NCI-H146 treated with DMSO at 0.1 percent for 48 hours (cell line): Measurements from ENCODE around the gene AQP3.
"Not testable (repeated sequence)": the region's sequence is repeated elsewhere in the genome, so short reads cannot be mapped to it uniquely, and the experiment has no call there.

Experiments used
- DNase-seq: peaks from one replicate; lab custom pipeline; 2025; ENCODE audit not compliant: unreplicated experiment; lab: John Stamatoyannopoulos, UW

AQP3 gene

GRCh38 chr9:33443464-33444154 lies 3.8 kb downstream of the AQP3 start:
- no peak for DNase-seq

- no peak for DNase-seq
Measured at GRCh38 chr9:33443047-33443446, 4.3 kb downstream of the AQP3 start.

DNA sequence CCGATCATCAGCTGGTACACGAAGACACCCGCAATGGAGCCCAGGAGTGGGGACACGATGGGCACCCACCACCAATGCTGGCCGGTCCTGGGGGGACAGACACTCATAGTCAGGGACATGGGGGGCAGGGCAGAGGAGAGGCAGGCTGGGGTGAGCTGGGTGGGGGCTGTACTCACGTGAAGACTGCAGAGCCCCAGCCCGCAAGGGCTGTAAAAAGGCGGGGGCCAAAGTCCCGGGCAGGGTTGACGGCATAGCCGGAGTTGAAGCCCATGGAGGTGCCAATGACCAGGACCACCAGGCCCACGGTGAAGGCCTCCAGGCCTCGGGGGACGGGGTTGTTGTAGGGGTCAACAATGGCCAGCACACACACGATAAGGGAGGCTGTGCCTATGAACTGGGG lies 5.3 kb downstream of the AQP3 start:
- no peak for DNase-seq

- DNase-seq, result no peak
Measured at GRCh38 chr9:33440609-33441008, 6.8 kb downstream of the AQP3 start.

GRCh38 chr9:33440204-33440603 lies 7.2 kb downstream of the AQP3 start:
- DNase-seq, result no peak

DNA sequence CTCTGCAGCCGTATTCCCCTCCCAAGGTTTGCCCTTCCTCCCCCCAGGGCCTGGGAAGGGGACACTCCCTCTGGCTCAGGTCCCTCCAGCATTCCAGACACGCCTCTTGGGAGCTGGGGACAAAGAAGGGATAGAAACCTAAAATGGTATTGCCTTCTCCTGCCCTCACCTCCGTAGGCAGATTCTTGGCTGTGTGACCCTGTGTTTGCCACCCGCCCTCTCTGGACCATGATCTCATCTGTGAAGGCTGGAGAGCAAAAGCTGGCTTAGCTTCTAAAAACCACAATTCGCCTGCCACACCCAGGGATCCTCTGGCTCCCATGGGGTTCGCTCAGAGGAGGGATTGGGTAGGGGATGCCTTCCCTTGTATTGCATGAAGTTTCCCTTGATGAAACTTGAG lies 7.7 kb downstream of the AQP3 start:
- no peak for DNase-seq

DNA sequence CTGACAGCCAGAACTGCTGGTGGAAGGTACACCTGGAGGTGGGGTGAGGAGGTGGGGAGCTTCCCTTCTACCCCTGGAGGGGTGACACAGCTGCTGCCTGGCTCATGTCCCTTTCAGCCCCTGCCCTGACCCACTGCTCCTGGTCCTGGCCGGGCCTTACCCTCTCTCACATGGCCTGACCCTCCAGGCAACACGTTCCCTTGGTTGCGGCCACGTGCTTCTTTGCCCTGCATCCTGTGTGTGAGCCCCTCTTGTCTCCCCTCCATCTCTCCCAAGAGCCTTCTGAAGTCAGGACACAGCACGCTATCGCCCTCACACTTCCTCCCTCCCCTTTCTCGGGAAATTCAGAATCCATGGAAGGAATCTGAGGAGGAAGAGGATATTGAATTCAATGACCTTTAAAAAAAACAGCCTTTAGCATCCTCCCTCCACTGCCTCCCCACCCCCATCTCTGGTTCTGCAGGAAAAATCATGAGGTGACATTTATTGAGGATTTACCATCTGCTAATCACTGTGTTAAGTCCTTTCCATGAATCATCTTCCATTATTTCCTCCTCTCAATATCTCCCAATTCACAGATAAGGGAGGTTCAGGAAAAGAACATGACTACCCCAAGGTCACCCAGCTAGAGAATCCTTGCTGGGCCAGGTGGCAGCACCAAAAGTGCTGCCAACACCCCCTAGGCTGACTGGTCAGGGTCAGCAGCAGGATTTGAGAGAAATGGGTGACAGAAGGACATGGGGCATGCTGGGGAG lies 8.3 kb downstream of the AQP3 start:
- DNase-seq, result no peak

- no peak for DNase-seq
Measured at GRCh38 chr9:33437898-33438297, 9.5 kb downstream of the AQP3 start.

DNA sequence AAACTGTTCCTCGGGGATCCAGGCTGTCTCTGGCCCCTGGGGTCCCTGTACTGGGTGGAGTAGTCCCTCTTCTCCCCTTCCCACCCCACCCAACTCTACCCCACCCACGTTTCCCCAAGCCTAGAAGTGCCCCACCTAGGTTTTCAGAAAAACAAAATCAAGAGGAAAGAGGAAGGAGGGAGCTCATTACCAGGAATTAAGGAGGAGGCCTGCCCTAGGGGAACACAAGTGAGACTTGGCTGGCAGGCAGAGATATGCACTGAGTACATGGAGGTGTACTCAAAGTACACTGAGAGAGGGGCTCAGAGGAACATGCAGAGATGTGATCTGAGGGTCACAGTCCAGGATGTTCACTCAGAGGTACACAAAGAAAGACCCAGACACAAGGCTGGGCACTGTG lies 10.2 kb downstream of the AQP3 start:
- no peak for DNase-seq

- DNase-seq, result no peak
Measured at GRCh38 chr9:33436445-33436844, 10.9 kb downstream of the AQP3 start.

GRCh38 chr9:33435821-33436277 lies 11.5 kb downstream of the AQP3 start:
- no peak for DNase-seq

GRCh38 chr9:33434317-33435105 lies 12.9 kb downstream of the AQP3 start:
- no peak for DNase-seq

- DNase-seq, result no peak
Measured at GRCh38 chr9:33433871-33434270, 13.5 kb downstream of the AQP3 start.

DNA sequence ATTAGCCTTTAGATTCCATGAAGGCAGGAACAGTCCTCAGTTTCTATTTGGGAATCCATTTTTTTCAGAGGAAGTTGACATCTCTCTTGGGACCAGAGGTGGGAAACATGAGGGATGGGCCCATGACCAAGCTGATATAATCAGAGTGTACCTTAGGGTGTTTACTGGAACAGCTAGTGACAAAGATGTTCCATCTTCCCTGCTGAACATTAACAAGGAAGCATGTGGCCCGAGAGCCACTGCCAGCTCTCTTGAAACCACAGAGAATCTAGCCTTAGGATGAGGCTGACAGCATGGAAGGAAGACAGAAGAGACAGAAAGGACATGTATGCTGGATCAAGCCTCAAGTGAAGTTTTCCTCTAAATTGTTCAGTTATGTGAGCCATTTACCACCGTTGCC lies 16.0 kb downstream of the AQP3 start:
- DNase-seq, result no peak

GRCh38 chr9:33430942-33431341 lies 16.5 kb downstream of the AQP3 start:
- DNase-seq, result no peak

DNA sequence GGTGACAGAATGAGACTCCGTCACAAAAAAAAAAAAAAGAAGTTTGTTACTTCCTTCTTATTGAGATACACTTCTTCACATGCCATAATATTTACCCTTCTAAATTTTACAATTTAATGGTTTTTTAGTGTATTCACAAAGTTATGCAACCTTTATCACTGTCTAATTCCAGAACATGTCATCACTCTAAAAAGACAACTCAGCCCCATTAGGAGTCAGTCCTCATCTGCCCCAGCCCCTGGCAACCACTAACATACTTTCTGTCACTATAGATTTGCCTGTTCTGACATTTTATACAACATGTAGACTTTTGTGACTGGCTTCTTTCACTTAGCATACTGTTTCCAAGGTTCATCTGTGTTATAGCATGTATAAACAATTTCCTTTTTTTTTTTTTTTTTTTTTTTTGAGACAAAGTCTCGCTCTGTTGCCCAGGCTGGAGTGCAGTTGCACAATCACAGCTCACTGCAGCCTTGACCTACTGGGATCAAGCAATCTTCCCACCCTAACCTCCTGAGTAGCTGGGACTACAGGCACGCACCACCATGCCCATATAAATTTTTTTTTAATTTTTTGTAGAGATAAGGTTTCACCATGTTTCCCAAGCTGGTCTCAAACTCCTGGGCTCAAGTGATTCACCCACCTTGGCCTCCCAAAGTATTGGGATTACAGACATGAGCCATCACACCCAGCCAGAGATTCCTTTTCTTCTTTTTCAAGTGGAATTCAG lies 18.0 kb downstream of the AQP3 start:
- DNase-seq, result no peak

GRCh38 chr9:33426843-33427293 lies 20.5 kb downstream of the AQP3 start:
- DNase-seq, result no peak

GRCh38 chr9:33425128-33425533 lies 22.3 kb downstream of the AQP3 start:
- DNase-seq, result no peak

DNA sequence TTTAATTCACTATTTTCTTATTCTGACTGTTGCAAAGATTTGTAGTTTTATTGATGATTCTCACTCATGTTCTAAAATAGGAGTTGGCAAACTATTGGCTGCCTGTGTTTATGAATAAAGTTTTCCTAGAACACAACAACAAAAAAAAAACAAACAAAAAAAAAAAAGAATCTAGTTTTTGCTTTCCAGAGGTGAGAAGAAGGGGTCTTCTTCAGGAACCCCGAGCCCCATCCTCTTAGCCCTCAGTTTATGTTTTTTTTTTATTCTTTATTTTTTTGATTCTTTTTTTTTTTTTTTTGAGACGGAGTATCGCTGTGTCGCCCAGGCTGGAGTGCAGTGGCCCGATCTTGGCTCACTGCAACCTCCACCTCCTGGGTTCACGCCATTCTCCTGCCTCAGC lies 22.9 kb downstream of the AQP3 start:
- not testable (repeated sequence) for DNase-seq

DNA sequence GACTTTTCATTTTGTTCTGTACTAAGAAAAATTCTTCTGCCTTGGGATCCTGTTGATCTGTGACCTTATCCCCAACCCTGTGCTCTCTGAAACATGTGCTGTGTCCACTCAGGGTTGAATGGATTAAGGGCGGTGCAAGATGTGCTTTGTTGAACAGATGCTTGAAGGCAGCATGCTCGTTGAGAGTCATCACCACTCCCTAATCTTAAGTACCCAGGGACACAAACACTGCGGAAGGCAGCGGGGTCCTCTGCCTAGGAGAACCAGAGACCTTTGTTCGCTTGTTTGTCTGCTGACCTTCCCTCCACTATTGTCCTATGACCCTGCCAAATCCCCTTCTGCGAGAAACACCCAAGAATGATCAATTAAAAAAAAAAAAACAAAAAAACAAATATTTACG lies 23.4 kb downstream of the AQP3 start:
- DNase-seq, result not testable (repeated sequence)

- DNase-seq, result no peak
Measured at GRCh38 chr9:33419708-33420303, 27.6 kb downstream of the AQP3 start.
